Right renal cortex interstitium (tissue), 3 donors: ENCODE data around the gene CDC37L1. TPM values are rescaled to one million over a fixed set of nuclear protein-coding genes. Genes with fewer than 3 reads are reported as not detected.

Experiments
- DNase-seq, 3 donors: peaks; one replicate each; pipeline ENCODE4 v3.0.0-alpha.2; 2013; ENCODE audit warnings: low read depth in 3 of 3, low spot score in 2 of 3
- polyA plus RNA-seq, 3 donors: library from polyadenylated mRNA; unstranded; fragments of 120-200 nt; gene quantifications; one replicate each; pipeline ENCODE4 v1.2.1, GENCODE V29; 2013; ENCODE audit not compliant: insufficient read length in 3 of 3

CDC37L1 gene
- polyA plus RNA-seq, 3 donors: 20.7 to 23.0 (median 20.8) TPM

DNA sequence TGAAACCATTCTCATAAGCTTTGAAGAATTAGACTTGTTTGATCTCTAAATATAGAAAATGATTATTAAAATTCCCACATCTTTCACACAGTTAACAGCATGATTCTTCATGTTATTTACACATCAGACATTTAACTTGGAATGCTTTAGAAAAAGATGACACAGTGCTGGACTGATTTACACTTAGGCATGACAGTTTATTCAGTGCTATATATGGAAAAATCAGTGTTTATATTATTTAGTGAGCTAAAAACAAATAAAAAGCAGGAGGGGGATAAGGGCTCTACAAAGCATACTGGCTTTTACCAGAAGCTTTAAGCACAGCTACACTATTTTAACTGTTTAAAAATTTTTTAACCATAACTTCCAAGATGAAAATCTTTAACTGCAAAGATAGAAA is 30.0 kb downstream of the CDC37L1 start:
- no peak for DNase-seq

DNA sequence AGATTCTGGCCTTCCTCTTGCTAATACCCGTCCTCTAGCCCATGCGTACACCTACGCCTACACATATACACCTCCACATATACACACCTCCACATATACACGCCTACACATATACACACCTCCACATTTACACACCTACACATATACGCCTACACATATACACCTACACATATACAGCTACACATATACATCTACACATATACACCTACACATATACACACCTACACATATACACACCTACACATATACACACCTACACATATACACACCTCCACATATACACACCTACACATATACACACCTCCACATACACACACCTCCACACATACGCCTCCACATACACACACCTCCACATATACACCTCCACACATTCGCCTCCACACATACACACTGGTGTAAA is 34.5 kb downstream of the CDC37L1 start:
- no peak for DNase-seq

DNA sequence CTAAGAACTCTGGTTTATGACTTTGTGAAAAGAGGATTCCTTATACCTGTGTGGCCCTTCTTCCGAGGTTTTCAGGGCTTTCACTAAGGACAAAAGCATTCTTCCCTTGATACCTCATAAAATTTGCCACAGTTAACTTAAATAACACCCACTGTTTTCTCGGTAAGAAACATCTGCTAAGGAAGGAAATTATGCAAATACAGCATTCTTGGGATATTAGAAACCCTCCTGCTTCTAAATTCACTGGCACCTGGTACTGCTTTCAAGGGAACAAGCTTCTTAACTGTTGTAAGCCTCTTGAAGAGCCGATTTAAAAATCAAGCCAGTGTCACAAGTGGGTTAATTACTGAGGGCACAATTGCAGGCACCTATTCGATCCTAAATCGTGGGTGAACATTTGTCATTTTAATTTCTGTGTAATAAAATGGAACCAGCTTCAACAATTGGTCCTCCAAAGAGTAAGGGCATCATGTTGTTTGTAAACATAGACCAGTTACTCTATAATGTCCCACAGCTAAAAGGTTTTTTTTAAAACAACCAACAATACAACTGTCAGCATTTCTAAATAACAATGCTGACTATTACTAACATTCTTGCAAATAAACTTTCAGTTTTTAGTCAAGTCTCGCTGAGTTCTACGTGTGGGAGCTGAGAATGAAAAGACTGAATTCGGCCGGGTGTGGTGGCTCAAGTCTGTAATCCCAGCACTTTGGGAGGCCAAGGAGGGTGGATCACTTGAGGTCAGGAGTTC is 35.1 kb downstream of the CDC37L1 start:
- DNase-seq: no peak

DNA sequence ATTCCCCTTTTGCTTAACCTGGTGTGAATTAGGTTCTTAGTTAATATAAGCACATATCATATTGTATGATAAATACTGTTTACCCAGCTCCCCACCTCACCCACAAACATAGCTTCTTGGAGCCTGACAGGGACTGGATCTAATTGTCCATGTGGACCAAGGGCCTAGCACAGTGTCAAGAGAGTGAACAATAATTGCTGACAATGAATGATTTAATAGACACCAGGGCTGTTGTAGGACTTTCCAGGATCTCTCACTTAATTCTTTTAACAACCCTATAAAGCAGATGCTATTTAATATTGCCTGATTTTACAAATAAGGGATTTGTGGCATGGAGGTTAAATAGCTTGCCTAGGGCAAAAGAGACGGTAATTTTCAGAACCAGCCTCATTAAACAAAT is 36.8 kb downstream of the CDC37L1 start:
- no peak for DNase-seq

DNA sequence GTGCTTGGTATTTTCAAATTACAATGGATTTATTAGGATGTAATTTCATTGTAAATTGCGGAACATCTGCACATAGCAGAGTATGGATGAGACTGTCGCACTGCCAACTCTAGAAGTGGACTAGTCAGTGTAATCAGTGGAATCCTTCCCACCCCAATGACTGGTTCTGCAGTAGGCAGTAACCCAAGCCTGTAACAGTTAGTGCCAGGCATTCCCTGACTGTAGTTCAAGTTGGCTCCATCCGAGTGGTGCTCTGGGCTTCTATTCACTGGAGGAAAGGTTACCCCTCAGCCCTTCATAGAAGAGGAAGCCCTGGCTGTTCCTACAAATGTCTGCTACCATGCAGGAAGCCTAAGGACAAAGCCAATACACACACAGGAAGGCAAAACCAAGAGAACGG is 38.4 kb downstream of the CDC37L1 start:
- no peak for DNase-seq

DNA sequence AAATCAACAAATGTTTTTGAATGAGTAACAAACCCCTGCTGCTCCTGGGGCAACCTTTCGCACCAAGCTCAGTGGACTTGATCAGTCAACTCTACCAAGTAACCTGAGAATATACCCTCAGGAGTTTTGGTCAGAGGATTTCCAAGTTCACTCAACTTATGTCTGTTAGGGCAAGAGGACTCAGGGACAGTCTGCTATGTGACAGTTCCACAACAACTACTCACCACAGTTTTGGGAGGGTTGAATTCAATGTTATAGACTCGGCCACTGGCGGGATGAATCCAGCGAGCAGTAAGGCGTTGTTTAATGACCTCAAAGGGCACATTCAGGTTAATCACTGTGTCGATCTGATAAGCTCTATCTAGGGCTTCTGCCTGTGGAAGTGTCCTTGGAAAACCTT is 39.5 kb downstream of the CDC37L1 start:
- DNase-seq: no peak

DNA sequence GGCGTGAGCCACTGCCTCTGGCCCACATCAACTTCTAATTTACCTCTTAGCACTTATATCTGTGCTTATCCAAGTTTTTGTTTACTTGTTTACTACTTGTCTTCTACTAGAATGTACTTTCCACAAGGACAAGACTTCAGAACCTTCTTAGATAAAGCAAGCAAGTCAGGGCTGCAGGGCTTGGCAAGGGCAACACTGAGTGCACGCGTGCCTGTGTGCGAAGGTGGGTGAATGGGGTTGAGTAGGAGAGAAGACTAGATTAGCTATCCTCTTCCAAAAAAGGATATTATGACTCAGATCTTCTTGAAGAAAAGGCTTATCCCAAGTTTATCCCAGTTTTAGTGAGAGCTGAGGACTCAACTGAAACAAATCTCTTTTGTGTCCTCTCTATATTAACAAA is 42.4 kb downstream of the CDC37L1 start:
- DNase-seq: no peak

DNA sequence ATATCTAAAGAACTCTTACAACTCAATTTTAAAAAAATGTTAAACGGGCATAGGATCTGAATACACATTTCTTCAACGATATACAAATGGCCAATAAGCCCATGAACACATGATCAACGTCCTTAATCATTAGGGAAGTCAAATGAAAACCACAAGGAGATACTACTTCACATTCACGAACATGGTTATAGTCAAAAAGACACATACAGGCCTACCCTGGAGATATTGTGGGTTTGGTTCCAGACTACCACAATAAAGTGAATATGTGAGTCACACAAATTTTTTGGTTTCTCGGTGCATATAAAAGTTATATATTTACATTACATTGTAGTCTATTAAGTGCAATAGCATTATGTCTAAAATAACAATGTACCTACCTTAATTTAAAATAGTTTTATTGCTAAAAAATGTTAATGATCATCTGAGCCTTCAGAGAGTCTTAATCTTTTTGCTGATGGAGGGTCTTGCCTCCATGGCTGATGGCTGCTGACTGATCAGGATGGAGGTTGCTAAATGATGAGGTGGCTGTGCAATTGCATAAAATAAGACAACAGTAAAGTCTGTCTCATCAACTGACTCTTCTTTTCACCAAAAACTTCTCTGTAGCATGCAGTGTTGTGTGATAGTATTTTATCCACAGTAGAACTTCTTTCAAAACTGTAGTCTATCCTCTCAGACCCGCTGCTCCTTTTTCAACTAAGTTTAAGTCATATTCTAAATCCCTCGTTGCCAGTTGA is 46.5 kb downstream of the CDC37L1 start:
- no peak for DNase-seq

DNA sequence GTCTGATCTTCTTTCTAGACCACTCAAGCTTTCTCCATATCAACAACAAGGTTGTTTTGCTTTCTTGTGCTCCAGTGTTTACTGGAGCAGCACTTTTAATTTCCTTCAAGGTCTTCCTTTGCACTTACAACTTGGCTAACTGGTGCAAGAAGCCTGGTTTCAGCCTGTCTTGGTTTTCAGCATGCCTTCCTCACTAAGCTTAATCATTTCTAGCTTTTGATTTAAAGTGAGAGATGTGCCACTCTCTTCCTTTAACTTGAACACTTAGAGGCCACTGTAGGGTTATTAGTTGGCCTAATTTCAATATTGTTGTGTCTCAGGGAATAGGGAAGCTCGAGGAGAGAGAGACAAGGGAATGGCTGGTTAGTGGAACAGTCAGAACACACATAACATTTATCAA is 48.2 kb downstream of the CDC37L1 start:
- DNase-seq: no peak

DNA sequence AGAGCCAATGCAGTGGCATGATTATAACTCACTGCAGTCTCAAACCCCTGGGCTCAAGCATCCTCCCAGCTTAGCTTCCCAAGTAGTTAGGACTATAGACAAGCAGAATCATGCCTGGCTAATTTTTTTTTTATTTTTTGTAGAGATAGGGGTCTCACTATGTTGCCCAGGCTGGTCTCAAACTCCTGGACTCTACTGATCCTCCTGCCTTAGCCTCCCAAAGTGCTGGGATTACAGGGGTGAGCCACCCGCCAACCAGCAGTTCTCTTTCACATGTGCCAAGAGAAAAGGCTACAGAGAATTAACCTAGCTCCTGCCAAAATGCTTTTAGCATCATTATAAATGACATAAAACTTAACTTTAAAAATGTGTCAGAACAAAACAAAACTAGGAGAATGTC is 53.5 kb downstream of the CDC37L1 start:
- no peak for DNase-seq

DNA sequence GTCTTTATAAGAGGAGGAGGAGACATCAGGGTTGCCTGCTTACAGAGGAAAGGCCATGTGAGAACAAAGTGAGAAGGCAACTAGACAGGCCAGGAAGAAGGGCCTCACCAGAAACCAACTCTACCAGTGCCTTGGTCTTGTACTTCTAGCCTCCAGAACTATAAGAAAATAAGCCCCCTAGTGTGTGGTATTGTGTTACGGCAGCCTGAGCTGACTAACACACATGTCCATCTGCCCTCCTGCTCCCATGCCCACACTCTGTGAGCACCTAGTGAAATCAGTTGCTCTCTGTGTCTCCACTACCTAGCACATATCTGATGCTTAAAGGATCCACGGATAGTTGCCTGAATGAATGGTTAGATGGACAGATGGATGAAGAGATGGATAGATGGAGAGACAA is 54.8 kb downstream of the CDC37L1 start:
- DNase-seq: no peak

DNA sequence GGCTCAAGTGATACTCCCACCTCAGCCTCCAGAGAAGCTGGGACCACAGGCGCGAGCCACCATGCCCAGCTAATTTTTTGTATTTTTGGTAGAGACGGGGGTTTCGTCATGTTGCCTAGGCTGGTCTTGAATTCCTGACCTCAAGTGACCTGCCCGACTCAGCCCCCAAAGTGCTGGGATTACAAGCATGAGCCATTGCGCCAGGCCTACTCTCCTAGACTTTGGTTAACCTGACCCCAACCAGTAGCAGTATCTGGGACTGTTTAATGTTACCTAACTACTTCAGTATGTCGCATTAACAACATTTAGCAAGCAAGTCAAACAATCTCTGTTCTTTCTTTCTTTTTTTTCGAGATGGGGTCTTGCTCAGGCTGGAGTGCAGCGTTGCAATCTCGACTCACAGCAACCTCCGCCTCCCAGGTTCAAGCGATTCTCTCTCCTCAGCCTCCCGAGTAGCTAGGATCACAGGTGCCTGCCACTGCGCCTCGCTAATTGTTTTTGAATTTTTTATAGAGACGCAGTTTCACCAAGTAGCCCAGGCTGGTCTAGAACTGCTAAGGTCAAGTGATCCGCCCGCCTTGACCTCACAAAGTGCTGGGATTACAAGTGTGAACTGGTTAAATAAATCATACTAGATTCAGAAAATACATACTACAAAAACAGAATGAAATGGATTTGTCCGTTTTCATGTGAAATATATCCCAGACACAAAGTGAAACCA is 59.7 kb downstream of the CDC37L1 start:
- no peak for DNase-seq

DNA sequence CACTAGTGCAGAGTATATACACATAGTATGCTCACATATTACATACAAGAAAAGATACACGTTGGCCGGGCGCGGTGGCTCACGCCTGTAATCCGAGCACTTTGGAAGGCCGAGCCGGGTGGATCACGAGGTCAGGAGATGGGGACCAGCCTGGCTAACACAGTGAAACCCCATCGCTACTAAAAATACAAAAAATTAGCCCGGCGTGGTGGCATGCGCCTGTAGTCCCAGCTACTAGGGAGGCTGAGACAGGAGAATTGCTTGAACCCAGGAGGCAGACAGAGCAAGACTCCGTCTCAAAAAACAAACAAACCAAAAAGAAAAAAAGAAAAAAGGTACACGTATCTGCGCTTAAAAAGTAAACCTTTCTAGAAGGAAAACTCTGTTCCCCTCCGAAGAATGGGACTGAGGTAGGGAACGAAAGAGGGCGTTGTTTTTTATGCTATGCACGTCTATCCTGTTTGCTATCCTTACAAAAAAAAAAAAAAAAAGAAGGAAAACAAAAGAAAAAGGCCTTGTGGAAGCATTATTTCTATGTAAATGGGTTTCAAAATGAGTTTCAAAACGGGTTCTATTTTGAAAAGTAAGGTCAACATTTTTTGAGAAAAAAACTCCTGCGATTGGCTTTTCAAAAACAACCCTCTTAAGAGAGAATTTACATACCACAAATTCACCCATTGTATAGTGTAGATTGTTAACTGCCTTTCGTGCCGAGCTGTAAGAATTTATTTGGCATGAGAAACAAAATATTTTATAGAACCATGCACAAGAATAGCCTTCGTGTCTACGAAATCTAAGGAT is 60.4 kb downstream of the CDC37L1 start:
- DNase-seq: no peak

DNA sequence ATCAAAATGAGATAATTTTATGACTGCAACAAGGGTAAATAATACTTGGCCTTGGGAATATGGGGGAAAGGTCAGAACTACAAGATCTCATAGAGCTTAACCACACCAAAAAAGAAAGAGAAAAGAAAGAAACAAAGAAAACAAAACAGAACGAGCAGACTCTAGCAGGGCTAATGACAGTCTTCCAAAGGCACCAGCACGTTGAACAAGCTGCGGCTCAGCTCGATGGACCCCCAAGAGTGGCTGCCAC is 60.9 kb downstream of the CDC37L1 start:
- DNase-seq: peak in 1 of 3 donors; percentile 41

DNA sequence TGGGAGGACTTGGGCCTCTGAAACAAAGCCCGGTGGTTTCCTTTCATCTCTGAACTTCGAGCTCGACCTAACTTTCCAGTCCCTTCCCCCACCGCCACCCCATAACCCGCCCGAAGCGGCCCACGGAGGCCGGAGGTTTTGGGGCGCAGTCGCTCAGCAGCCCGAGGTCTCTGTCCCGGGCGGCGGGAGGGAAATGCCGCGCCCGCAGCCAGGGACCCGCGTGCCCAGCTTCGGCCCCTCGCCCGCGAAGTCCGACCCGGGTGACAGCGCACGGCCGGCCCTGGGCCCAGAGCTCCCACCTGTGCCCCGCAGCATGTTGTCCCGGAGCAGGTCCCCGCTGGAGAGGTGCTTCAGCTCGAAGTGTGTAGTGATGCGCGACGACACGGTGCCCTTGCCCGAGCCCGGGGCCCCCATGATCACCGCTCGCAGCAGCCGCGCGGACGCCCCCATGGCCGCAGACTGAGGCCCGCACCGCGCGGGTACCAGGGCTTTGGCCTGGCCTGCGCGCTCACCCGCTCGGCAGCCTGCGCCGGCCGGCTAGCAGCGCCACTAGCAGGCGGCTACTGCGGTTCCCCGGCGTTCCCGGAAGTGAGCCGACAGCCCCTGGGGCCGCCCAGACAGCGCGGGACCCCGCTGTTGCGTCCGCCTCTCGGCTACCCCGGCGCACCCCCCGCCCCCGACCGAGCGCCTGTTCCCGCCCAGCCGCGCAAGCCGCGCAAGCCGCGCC is 61.4 kb downstream of the CDC37L1 start, which contains the start of gene AK3:
TSS of gene AK3 (minus strand) at position 565 of the 727 bp plus-strand sequence. CDS start at position 450, 115 bp downstream.
- DNase-seq: peak in 2 of 3 donors; percentile 69 to 75

DNA sequence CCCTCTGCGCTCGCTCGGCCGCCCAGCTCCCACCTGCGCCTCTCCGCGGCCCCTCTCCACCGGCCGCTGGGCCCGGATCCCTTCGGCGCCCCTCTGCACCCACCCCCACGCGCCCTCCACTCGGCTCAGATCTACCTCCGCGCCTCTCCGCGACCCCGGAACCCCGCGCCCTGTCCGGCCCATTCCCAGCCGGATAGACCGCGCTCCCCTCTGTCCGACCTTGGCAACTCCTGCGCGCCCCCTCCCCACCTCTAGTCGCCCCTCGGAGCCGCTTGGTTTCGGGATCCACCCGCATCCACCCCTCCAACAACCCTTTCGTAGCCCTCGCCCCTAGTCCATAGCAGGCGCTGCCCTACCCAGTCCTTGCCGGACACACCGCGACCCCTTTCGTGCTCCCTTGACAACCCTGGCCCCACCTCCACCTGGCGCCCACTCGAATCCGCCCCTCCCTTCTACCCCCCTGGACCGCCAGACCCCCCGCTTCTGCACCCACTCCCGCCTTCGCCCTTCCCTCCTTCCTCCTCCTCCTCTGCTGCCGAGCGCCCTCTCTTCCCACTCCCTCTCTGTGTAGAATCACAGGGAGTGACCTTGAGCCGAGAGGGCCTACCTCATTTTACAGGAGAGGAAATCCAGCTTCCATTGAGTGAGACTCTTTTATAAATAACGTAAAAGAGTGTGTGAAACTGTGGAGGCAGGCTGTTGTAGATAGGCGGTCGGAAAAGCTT is 62.2 kb downstream of the CDC37L1 start:
- no peak for DNase-seq

DNA sequence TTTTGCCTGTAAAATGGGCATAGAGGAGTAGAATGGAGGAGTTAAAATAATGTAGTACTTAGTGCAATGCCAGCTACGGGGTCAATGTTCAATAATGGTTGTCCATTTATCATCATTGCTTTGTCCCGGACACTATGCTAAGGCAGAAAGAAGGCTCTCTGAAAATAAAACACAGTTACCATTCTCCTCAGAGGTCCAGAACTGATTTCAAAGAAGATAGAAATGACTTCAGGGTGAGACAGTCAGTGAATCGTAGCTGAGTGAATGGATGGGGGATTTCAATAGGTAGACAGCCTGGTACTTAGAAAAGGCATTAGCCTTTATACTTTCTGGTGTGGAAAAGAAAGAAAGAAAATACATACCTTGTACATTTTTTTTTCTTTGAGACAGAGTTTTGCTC is 62.9 kb downstream of the CDC37L1 start:
- DNase-seq: no peak

DNA sequence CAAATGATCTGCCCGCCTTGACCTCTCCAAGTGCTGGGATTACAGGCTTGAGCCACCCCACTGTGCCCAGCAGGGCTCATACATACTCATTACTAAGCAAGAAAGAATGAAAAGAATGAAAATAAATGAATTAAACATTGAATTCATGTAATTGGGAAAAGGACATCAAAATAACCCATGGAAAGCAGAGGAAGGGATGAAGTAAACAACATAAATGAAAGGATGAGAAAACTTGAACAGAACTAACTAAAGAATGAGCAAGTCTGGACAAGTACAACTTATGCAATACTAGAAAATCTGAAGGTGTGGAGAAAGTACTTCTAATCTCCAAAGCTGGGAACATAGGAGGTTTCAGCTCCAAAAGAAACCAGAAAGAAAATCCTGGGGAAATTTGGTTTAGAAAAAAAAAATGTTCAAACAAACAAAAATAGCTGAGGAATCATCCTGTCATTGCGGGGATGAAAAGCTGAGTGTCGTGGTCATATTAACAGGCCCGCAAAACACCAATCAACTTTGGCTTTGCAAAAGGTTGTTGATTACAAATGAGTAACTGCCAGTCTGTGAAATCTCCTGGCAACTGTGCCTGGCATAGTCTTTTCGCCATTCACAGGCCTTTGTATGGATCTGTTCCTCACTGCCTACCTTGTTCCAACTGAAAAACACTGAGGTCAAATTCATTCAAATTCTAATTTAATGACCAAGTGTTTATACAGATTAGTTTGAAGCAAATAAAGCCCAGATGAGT is 63.9 kb downstream of the CDC37L1 start:
- no peak for DNase-seq
